Measurements from ENCODE around the gene ZSWIM5.

- TF ChIP-seq CTCF (IDR thresholded peaks at IDR 0.05) (no peak), POLR2AphosphoS5 (IDR thresholded peaks at IDR 0.05; ENCODE audit: low read depth, low read length) (no peak), SIN3A (IDR thresholded peaks at IDR 0.05; ENCODE audit: borderline replicate concordance, insufficient read depth, low read depth, low read length) (no peak), REST (IDR thresholded peaks at IDR 0.05; ENCODE audit: insufficient read depth in 1 of 2, low read depth in 2 of 2, low read length in 1 of 2) (no peak)
Measured at GRCh38 chr1:45170151-45170742, 36.2 kb downstream of the ZSWIM5 start.
